22Rv1 (cell line): Measurements from ENCODE around the gene GAN.

Experiments
- CTCF ChIP-seq: fragments of 450-650 bp; IDR thresholded peaks from 2 replicates; pipeline ENCODE4 v1.5.1; 2017; ENCODE audit warnings: mild to moderate bottlenecking
- ZFX ChIP-seq: fragments of 450-650 bp; IDR thresholded peaks from 2 replicates; pipeline ENCODE4 v1.6.1; 2017; ENCODE audit warnings: antibody characterized with exemption, borderline replicate concordance

DNA sequence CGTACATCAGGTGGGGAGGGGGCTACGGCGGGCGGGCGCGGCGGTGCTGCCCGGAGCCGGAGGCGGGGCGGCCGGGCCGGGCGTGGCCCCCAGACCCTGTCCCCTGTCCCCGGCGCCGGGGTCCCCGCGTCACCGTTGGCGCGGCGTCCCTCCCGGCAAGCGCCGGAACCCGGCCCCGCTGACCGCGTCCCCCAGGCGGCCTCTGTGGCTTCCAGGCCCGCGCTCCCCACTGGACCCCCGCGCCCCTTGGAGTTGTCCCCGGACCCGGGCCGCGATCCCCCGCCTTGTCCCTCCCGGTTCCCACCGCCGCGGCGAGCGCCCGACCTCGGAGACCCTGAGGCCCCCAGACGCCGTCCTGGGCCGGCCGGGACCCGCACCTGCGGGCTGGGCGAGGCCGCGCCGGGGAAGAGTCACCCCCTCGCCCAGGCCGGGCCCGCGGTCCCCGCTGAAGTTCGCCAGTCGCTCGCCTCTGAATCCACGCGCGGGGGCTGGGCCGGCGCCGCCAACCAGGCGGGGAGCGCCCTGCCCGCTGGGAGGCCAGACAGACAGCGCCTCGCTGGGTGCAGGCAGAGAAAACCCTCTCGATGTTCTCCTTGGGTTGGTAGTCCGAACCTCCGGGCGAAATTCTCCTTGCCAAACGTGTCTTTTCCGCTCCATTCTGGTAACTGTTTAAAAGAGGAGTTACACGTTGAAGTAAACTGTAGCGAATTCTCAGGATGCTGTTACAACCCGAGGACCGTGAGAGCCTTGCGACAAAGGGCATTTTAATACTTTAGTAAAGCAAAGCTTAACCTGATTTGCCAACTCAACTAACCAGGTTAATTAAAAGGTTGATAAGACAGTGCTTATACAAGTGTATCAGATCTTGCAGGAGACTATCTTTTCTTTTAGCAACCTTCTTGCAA, 761 bp downstream of the GAN start:
- TF ChIP-seq CTCF (no peak; the same call in 1 of the 2 replicates), ZFX (no peak)
